Gastroesophageal sphincter (tissue), 4 donors: ENCODE measurements around the gene ZZZ3. TPM values are rescaled to one million over a fixed set of nuclear protein-coding genes. Genes with fewer than 3 reads are reported as not detected.

Experiments used
- ATAC-seq: fragments of 150-250 bp; one replicate; pipeline ENCODE4 v1.9.1; 2016; ENCODE audit warnings: mild to moderate bottlenecking, moderate library complexity
- H3K27ac ChIP-seq, 4 donors: fragments of 200-600 bp; sonication (generic) in 3 of 4; 1 replicate in 3 of 4; 2 replicates in 1 of 4; pipeline ENCODE4 v1.5.1; 2016 to 2019
- H3K27me3 ChIP-seq: fragments of 200-600 bp; sonication (generic); one replicate; pipeline ENCODE4 v1.5.1; 2019
- H3K36me3 ChIP-seq, 2 donors: fragments of 200-600 bp; sonication (generic); one replicate each; pipeline ENCODE4 v1.5.1; 2019; ENCODE audit warnings: control low read depth in 1 of 2
- H3K4me1 ChIP-seq, 3 donors: fragments of 200-600 bp; sonication (generic); 1 replicate in 2 of 3; 2 replicates in 1 of 3; pipeline ENCODE4 v1.5.1; 2016 to 2019; ENCODE audit warnings: control low read depth in 2 of 3
- H3K4me3 ChIP-seq, 2 donors: fragments of 200-600 bp; sonication (generic); one replicate each; pipeline ENCODE4 v1.5.1; 2019; ENCODE audit warnings: mild to moderate bottlenecking in 1 of 2, moderate library complexity in 1 of 2
- H3K9me3 ChIP-seq, 3 donors: fragments of 200-600 bp; sonication (generic); one replicate each; pipeline ENCODE4 v1.5.1; 2017 to 2019; ENCODE audit warnings: control low read depth in 2 of 3
- EP300 ChIP-seq: sonication (generic); formaldehyde crosslinking; IDR thresholded peaks from one replicate; pipeline ENCODE4 v1.6.1; 2017; ENCODE audit warnings: antibody characterized with exemption, mild to moderate bottlenecking
- POLR2A ChIP-seq, 2 donors: fragments of 450-650 bp; IDR thresholded peaks; one replicate each; pipeline ENCODE4 v1.6.1; 2017; ENCODE audit warnings: antibody characterized with exemption in 2 of 2, mild to moderate bottlenecking in 2 of 2, moderate library complexity in 1 of 2
- POLR2AphosphoS5 ChIP-seq: sonication (generic); formaldehyde crosslinking; IDR thresholded peaks from one replicate; pipeline ENCODE4 v1.6.1; 2017; ENCODE audit warnings: antibody characterized with exemption
- WGBS, 2 donors: methylation state at CpG; one replicate each; pipeline ENCODE4 v1.1.5; 2018; ENCODE audit warnings: low coverage in 1 of 2; 5-methylcytosine and 5-hydroxymethylcytosine counted together
- total RNA-seq, 4 donors: library from RNA; depleted of rRNA; stranded (reverse); fragments of >200 nt; gene quantifications; one replicate each; pipeline ENCODE4 v1.1.0, GENCODE V29; 2016
- TF ChIP-seq, protein P1 (sequence below), 4 experiments: fragments of 200-600 bp in 2 of 4; fragments of 450-650 bp in 2 of 4; sonication (generic) in 1 of 4; IDR thresholded peaks; one replicate each; pipeline ENCODE4 v1.5.1; 2017 to 2019; ENCODE audit warnings: antibody characterized with exemption in 4 of 4, mild to moderate bottlenecking in 2 of 4, moderate library complexity in 2 of 4

ZZZ3 gene
- total RNA-seq, 4 donors from 2014 or later, result 38.2 to 79.7 (median 53.5) TPM

DNA sequence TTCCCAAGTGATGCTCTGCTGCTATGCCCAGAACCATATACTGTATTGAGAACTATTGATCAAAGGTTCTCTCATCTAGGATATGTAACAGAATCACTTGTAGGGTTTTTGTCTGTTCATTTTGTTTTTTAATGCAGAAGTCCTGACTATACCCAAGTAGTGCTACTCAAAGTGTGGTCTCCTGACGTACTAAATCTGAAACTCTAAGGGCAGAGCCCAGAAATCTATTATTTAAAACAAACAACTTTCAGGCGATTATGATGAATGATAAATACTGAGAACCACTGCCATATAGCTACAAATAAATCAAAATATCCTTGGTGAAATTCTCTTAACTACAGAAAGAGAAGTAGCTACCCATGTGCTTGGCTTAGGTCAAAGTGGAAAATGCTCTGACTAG, 10.1 kb downstream of the ZZZ3 start:
- no peaks in the 10 kb centered on the region for H3K27me3 ChIP-seq
- no peak overlapping the region for H3K27ac ChIP-seq
- H3K9me3 ChIP-seq, result no peaks in the 10 kb centered on the region
- WGBS, 2 donors, result 65 to 72% methylated on average over 2 of the region's 2 CpGs
- peaks cover 0 to 70% (median 4%) of the 10 kb centered on the region in 3 donors for H3K4me1 ChIP-seq
- no peak overlapping the region for H3K4me3 ChIP-seq
- TF ChIP-seq POLR2AphosphoS5, result no peak
- no peak for TF ChIP-seq EP300
- TF ChIP-seq, protein P1, sequence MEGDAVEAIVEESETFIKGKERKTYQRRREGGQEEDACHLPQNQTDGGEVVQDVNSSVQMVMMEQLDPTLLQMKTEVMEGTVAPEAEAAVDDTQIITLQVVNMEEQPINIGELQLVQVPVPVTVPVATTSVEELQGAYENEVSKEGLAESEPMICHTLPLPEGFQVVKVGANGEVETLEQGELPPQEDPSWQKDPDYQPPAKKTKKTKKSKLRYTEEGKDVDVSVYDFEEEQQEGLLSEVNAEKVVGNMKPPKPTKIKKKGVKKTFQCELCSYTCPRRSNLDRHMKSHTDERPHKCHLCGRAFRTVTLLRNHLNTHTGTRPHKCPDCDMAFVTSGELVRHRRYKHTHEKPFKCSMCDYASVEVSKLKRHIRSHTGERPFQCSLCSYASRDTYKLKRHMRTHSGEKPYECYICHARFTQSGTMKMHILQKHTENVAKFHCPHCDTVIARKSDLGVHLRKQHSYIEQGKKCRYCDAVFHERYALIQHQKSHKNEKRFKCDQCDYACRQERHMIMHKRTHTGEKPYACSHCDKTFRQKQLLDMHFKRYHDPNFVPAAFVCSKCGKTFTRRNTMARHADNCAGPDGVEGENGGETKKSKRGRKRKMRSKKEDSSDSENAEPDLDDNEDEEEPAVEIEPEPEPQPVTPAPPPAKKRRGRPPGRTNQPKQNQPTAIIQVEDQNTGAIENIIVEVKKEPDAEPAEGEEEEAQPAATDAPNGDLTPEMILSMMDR (IDR thresholded peaks at IDR 0.05), result no peak
- TF ChIP-seq POLR2A (IDR thresholded peaks at IDR 0.05), result no peak
- H3K36me3 ChIP-seq, result no peaks in the 10 kb centered on the region
- no peak for ATAC-seq

DNA sequence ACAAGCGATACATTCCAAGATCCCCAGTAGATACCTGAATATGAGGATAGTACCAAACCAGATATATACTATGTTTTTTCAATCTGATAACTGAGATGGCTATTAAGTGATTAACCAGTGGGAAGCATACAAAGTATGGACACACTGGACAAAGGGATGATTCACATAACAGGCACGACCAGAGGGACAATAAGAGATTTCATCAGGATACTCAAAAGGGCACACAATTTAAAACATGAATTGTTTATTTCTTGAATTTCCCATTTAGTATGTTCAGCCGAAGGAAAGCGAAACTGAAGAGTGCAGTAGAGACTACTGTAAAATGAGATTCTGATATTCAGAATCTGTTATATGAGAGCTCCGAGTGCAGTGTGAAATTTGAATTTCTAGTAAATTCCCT, 10.6 kb downstream of the ZZZ3 start:
- no peaks in the 10 kb centered on the region for H3K36me3 ChIP-seq
- no peak for ATAC-seq
- H3K4me3 ChIP-seq, result no peak overlapping the region
- 67 to 72% methylated on average over 5 of the region's 5 CpGs for WGBS, 2 donors
- H3K9me3 ChIP-seq, result no peaks in the 10 kb centered on the region
- H3K27me3 ChIP-seq, result no peaks in the 10 kb centered on the region
- H3K27ac ChIP-seq, result no peak overlapping the region
- H3K4me1 ChIP-seq, result peaks cover 0 to 71% (median 4%) of the 10 kb centered on the region in 3 donors
- TF ChIP-seq EP300 (no peak), POLR2AphosphoS5 (no peak), POLR2A (IDR thresholded peaks at IDR 0.05) (no peak)
- TF ChIP-seq, protein P1 (IDR thresholded peaks at IDR 0.05), result no peak

DNA sequence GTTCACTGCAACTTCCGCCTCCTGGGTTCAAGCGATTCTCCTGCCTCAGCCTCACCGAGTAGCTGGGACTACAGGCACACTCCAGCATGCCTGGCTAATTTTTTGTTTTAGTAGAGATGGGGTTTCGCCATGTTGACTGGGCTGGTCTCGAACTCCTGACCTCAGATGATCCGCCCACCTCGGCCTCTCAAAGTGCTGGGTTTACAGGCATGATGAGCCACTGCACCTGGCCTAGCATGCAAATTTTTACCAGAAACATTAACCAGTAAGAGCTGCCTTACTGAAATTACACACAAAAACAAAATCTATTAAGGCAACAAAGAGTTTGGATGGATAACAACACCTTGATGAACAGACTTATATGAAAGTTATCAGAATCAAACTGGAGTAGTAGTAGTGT, 12.1 kb downstream of the ZZZ3 start:
- H3K27me3 ChIP-seq, result no peaks in the 10 kb centered on the region
- no peak overlapping the region for H3K27ac ChIP-seq
- H3K4me1 ChIP-seq, result peaks cover under 1 to 74% (median 4%) of the 10 kb centered on the region in 3 donors
- ATAC-seq, result no peak
- no peaks in the 10 kb centered on the region for H3K9me3 ChIP-seq
- H3K4me3 ChIP-seq, result no peak overlapping the region
- TF ChIP-seq POLR2AphosphoS5 (no peak), POLR2A (IDR thresholded peaks at IDR 0.05) (no peak), EP300 (no peak)
- TF ChIP-seq, protein P1 (IDR thresholded peaks at IDR 0.05), result no peak
- 80 to 100% methylated on average over 1 to 3 of the region's 7 CpGs for WGBS, 2 donors
- H3K36me3 ChIP-seq, result no peaks in the 10 kb centered on the region

DNA sequence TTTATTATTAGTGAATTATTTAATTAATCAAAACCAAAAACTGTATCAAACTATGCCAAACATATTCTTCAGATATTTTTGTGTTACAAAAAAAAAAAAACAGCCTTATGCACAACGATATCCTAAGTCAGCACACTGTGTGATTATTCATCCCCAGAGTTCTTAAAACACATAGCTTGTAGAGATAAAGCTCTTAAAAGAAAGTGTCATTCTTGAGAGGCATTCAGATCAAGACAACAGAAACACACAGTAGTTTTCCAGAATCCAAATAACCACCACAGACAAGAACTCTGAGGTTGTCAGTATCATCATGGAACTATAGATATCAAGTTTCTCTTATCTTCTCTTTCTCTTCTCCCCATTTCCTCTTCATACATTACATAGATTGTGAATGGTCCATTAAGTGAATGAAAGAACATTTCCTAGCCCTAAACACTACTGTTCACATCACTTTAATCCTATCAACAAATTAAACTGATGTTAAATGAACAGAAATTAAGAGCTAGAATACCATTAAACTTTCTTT, 13.5 kb downstream of the ZZZ3 start:
- no peaks in the 10 kb centered on the region for H3K36me3 ChIP-seq
- no peaks in the 10 kb centered on the region for H3K9me3 ChIP-seq
- H3K27ac ChIP-seq, result no peak overlapping the region
- no peak overlapping the region for H3K4me3 ChIP-seq
- H3K4me1 ChIP-seq, result peaks cover 4 to 75% (median 7%) of the 10 kb centered on the region in 3 donors
- ATAC-seq, result no peak
- no peaks in the 10 kb centered on the region for H3K27me3 ChIP-seq
- no peak for TF ChIP-seq POLR2A (IDR thresholded peaks at IDR 0.05)
- TF ChIP-seq EP300, result no peak
- TF ChIP-seq, protein P1 (IDR thresholded peaks at IDR 0.05), result no peak
- TF ChIP-seq POLR2AphosphoS5, result no peak
- WGBS, 2 donors, result 47 to 69% methylated on average over 1 of the region's 1 CpG

DNA sequence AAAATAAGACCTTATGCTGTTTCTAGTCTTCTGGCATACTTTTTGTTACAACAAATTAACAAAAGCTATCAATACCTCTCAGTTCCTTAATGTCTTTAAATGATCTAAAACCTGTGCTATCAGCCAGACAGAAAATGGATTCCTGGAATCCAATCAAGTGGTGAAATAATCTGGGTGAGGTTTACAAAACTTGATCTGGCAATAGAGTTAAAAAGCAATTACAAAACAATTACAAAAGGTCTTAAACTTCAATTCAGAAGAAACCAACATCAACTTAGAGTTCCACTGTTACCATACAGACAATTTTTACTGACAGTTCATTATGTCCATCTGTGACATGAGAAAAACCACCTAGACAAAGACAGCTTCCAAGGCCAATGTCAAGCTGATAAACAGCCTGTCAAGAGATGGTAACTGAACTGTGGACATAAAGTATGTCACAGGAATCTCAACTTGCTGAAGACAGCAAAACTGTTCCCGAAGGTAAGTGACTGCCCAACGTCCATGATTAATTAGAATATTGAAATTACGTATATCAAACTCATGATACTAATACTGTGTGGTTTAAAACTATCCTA, 17.4 kb downstream of the ZZZ3 start:
- Histone ChIP-seq H3K9me3 (no peaks in the 10 kb centered on the region), H3K27ac (no peak overlapping the region), H3K4me3 (no peak overlapping the region), H3K36me3 (no peaks in the 10 kb centered on the region), H3K27me3 (no peaks in the 10 kb centered on the region), H3K4me1 (peaks cover 0 to 48% (median 7%) of the 10 kb centered on the region in 3 donors)
- no peak for ATAC-seq
- WGBS, 2 donors, result 71 to 77% methylated on average over 3 of the region's 3 CpGs
- TF ChIP-seq POLR2AphosphoS5 (no peak), EP300 (no peak), POLR2A (IDR thresholded peaks at IDR 0.05) (no peak)
- TF ChIP-seq, protein P1 (IDR thresholded peaks at IDR 0.05), result no peak
